ENCODE results near the gene SLC2A11.
"Not testable (repeated sequence)": the region's sequence is repeated elsewhere in the genome, so short reads cannot be mapped to it uniquely, and the experiment has no call there.

The SLC2A11 gene

GRCh38 chr22:23847991-23848864, 9.4 kb upstream of the SLC2A11 start:
- FAIRE-seq = no peak

DNA sequence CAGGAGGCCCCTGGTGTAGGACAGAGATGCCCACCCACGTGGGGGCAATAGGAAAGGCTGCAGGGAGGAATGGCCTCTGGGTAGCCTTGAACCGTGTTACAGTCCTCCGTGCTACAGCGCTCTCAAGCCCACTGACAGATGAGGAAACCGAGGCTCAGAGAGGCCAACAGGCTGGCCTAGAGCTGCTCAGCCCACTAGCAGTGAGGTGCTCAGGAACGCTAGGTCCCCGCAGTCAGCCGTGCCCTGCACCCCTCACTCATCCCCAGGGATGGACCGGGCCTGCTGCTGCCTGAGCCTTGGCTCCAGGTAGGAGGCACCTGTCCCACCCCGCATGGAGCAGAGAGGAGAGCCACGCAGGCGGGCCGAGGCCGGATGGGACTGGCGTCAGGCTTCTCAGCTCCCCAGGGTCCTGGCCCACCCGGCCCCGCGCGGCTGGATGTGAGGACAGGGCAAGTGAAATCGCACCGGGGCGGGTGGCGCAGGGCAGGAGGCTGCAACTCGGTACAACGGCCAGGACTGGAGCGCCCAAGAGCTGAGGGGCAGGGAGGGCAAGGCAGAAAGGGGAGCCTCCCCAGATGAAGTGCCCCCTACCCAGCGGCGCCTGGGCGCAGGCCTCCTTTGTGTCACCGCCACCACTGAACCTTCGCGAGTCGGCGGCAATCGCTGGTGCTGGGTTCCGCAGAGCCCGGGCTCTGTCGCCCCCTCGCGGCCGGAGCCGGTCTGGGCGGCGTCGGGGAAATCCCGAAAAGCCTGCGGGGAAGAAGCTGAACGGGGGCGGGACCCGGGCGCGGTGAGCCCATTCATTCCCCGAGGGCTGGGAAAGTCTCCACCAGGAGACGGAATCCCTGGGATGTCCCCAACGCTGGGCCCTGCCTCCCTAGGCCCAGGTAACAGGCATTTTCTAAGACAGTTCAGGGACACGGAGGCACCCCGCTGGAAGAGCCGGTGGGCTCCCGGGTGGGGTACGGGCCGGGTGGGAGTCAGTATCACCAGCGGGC, 8.4 kb upstream of the SLC2A11 start:
- no peak for FAIRE-seq

DNA sequence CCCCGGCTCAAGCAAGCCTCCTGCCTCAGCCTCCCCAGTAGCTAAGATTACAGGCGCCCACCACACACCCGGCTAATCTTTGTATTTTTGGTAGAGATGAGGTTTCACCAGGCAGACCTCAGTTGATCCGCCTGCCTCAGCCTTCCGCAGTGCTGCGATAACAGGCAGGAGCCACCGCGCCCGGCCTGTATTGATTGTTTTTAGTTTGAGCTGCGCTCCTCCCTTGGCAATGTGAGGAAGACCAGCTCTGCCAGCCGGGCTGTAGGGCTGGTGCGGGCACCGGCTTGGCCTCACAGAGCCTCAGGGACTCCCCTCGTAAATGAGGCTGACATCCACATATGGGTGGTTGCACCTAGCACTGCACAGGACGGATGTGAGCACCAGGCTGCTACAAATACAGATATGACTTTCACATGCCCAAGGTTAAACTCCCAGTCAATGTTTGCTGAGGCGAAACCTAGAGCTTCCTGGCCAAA, 7.5 kb upstream of the SLC2A11 start:
- no peak for FAIRE-seq

GRCh38 chr22:23856721-23857605, 712 bp upstream of the SLC2A11 start:
- FAIRE-seq = no peak

DNA sequence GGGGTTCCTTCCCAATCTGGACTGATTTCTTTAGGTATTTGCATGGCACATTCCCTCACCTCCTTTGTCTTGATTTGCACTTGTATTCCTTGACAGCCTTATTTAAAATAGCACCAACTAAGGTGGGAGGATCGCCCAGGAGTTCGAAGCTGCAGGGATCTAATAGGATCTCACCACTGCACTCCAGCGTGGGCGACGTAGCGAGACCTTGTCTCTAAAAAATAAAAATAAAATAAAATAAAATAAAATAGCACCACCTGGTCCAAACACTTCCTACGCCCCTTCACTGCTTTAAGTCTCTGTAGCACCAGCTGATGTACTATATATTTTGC, 775 bp downstream of the SLC2A11 start:
- FAIRE-seq = no peak

GRCh38 chr22:23859201-23859600, 1.5 kb downstream of the SLC2A11 start:
- FAIRE-seq = no peak

DNA sequence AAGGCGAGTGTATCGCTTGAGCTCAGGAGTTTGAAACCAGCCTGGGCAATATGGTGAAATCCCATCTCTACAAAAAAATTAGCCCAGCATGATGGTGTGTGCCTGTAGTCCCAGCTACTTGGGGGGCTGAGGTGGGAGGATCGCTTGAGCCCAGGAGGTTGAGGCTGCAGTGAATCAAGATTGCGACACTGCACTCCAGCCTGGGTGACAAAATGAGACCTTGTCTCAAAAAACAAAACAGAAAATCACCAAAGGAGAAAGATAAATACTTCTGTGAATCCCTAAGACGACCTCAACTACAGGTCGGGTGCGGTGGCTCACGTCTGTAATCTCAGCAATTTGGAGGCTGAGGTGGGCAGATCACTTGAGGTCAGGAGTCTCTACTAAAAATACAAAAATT, 2.5 kb downstream of the SLC2A11 start:
- FAIRE-seq = not testable (repeated sequence)

- FAIRE-seq = no peak
Measured at GRCh38 chr22:23862103-23862502, 4.4 kb downstream of the SLC2A11 start.

DNA sequence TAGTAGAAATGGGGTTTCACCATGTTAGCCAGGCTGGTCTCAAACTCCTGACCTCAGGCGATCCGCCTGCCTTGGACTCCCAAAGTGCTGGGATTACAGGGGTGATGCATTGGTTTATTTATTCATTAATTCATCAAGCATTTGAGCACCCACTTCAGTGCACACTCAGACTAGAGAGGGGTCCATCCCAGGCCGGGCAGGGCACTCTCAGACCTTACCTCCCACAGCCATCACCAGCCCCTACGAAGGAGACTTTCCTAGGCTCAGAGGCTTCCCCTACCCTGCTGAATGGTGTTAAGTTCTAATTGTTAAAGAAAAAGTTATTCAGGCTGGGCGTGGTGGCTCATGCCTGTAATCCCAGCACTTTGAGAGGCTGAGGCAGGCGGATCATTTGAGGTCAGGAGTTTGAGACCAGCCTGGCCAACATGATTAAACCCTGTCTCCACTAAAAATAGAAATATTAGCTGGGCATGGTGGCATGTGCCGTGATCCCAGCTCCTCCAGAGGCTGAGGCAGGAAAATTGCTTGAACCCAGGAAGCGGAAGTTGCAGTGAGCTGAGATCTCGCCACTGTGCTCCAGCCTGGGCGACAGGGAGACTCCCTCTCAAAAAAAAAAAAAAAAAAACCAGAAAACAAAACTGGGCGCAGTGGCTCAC, 7.0 kb downstream of the SLC2A11 start:
- FAIRE-seq = not testable (repeated sequence)

DNA sequence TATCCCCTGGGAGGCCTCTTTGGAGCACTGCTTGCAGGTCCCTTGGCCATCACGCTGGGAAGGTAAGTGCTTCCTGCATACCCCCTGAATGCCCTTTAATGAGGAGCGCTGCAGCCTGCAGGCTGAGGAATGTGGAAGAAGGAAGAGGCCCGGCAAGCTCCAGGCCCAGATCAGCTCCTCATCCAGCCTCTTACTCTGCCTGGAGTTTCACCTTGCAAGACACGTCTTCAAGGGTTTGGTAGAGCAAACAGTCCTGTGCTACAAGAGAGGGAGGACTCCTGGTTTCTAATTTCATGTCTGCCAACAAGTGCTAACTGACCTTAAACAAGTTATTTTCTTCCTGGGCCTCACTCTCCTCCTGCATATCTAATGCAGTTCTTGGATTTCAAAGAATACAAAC, 10.9 kb downstream of the SLC2A11 start:
- no peak for FAIRE-seq

DNA sequence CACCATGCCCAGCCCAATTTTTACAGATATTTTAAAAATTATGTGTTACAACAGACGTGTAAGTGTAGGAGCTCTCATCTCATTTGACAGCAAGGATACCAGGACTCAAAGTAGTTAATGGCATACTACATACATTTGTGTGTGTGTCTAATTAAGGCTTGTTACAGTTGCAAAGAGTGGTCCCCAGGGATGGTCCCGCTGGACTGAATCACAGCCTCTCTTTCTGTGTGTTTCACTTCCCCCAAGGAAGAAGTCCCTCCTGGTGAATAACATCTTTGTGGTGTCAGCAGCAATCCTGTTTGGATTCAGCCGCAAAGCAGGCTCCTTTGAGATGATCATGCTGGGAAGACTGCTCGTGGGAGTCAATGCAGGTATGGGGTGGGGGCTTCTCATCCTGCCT, 17.2 kb downstream of the SLC2A11 start:
- FAIRE-seq = no peak

DNA sequence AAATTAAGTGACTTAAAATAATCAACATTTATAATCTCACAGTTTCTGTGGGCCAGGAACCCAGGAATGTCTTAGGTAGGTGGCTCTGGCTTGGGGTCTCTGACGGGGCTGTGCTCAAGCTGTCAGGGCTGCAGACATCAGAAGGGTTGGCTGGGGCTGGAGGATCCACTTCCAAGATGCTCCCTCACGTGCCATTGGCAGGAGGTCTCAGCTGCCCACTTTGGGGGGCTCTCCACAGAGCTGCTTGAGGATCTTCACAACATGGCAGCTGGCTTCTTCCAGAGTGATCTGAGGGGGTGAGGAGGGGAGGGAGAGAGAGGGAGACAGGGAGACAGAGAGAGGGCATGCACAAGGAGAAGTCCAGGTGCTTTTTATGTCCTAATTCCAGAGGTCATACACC, 18.1 kb downstream of the SLC2A11 start:
- FAIRE-seq = no peak

GRCh38 chr22:23877566-23877965, 19.9 kb downstream of the SLC2A11 start:
- FAIRE-seq = no peak

DNA sequence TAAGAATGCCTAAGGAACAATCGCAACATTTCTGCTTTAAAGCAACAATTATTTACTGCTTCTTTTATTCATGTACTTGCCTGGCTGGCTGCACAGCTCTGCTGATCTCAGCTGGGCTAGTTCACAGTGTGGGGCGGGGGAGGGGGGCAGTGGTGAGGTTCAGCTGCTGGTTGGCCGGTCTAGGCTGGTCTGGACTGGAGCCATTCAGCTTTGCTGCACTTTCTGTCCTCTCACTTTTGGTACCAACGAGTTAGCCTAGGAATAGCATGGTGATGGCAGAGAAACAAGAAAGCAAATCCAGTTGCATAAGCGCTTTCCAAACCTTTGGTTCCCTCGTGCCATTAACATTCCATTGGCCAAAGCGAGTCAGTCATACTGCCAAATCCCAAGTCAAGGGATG, 20.5 kb downstream of the SLC2A11 start:
- FAIRE-seq = no peak

GRCh38 chr22:23882370-23882769, 24.7 kb downstream of the SLC2A11 start:
- FAIRE-seq = no peak

DNA sequence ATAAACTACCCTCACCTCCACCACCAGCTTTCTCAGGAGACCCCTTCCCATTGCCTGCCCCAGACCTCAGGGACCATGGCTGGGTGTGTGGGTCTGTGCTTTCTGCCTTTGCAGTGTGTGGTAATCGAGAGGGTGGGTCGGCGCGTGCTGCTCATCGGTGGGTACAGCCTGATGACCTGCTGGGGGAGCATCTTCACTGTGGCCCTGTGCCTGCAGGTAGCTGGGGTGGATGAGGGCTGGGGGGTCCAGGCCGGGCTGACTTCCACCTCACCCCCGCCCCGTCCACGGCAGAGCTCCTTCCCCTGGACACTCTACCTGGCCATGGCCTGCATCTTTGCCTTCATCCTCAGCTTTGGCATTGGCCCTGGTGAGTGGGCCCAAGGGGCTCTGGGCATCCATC, 26.0 kb downstream of the SLC2A11 start:
- FAIRE-seq = no peak

DNA sequence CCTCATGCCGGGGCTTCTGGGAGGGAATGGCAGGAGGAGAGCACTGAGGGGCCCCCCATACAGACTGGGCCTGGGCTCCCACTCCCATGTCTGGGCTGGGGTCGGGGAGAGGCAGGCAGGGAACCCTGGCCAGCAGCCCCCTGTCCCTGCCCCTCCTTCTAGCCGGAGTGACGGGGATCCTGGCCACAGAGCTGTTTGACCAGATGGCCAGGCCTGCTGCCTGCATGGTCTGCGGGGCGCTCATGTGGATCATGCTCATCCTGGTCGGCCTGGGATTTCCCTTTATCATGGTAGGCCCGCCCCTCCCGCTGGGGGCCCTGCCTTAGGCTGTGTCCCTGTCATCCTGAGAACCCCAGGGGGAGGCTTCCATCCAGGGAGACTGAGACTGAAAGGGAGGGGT, 26.5 kb downstream of the SLC2A11 start:
- no peak for FAIRE-seq

DNA sequence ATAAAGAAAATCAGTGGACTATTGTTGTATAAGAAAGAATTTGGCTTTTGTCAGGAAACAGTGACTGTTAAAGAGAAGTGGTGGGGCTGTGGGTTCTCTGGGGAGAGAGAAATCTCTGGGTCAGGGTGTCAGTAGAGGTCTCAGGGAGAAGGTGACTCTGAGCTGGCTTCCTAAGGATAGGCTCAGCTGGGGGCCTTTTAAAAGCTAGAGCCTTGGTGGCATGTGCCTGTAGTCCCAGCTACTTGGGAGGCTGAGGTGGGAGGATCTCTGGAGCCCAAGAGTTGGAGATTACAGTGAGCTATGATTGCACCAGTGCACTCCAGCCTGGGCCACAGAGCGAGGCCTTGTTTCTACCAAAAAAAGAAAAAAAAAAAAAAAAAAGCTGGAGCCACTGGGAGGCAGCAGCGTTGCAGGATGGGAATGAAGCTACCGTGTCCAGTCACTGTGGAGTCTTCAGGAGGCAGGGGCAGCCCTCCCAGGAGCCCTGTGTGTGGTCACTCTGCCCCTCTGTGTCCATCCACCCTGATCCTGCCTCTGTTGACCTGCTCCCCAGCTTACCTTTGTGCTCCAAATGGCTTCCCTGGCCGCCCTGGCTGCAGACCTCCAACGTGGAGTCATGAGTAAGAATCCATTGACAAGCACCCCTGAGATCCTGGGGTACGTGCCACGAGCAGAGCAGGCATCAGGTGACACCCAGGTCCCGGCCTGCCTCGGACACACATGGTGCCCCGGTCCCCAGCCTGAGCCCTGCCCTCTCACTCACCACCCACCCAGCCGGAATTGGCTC, 31.1 kb downstream of the SLC2A11 start:
- FAIRE-seq = no peak

GRCh38 chr22:23889620-23890019, 31.9 kb downstream of the SLC2A11 start:
- no peak for FAIRE-seq

DNA sequence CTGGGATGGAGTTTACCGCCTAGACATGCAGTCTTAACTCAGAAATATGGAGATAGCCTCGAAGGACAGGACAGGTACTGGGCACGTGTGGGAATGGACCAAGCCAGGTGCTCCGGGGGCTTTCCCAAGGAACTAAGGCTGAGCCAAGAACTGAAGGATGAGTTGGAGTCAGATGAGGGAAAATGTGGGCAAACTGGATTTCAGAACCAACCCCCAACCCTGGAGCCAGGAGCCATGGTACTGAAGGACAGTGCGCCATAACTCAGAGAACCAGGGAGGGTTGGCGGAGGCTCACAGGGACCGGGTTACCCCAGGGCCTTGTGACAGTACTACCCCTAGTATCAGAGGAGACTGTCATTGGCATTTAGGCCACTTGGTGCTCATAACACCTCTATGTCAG, 34.1 kb downstream of the SLC2A11 start:
- no peak for FAIRE-seq

DNA sequence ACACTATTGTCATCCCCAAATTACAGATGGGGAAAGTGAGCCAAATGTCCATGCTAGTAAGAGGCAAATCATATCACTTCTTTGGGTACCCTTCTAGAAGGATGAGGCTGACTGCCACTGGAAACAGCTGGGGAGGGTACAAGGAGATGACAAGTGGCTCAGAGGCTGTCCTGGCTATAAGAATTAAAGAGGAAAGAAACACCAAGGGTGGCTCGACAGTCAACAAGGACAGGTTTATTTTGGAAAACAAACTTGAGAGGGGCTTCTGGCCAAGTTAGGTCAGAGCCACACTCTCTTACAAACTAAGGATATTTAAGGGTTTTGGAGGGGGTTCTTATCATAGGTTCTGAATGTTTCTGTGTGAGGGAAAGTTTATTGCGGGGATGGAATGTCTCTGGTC, 34.5 kb downstream of the SLC2A11 start:
- FAIRE-seq = no peak

All from islet of Langerhans (tissue), 1 donor.